ENCODE data around the gene CTAGE6.
"Not testable (repeated sequence)": the region's sequence is repeated elsewhere in the genome, so short reads cannot be mapped to it uniquely, and the experiment has no call there.

Gene CTAGE6

DNA sequence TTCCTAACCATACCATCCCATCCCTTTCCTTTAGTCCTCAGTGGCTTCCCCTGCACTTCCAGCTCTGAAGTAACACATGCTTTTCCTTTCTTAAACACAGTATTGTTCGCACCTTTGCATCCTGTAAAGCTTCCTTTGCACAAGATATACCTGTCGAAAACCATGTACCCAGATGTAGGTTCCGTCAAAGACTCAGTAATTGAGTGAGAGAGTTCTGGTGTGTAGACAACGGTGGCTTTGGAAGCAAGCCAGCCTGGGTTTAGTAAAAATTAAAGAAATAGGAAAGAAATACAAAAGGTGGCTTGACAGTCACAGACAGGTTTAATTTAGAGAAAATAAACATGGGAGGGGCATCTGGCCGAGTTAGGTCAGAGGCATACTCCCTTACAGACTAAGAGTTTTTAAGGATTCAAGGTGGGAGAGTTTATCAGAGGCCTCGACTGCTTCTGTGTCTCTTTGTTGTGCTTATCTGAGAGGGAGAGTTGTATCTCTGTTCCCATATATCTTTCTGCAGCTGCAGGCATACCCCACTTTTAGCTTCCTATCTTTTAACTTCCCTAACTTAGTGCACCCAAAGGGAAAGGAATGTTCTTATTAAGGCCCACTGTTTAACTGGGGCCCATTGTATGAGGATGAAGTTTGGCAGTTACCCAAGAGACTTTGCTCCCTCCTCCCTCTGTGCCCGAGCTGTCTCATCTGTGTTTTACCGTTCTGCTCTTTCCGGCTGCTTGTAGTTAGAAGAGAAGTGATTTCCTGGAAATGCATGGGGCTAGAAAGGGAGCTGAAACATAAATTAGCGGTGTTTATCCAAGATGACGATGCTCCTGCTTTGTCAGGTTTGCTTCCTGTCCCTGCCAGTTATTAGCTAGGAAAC lies 42.7 kb downstream of the CTAGE6 start:
- not testable (repeated sequence) for DNase-seq

- not testable (repeated sequence) for DNase-seq
These were observed 45.1 kb downstream of the CTAGE6 start for GRCh38 chr7:143712381-143712780.

DNA sequence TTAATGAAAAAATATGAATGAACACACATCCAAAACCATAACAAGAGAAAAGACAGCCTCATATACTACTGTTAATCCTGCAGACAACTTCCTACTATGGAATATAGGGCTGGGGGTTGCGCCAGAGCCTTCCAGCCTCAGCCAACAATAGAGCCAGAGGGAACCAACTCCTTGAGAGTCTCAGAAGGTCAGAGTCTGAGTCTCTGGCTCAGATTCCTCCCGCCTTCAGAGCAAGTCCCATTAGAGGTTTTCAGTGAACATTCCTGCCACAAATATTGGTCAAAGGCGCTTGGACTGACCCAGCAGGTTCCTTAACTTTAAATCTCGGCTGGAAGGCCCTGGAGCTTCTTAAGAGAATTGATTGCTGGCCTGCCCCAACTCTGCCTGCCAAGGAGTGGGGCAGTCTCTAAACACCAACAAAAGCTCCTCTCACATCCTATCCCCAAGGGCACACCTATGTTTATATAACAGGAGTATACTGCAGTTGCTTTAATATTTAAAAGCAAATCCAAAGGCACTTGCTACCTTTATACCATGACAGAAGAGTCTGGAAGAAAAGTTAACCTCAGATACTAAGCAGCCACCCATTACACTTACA lies 45.7 kb downstream of the CTAGE6 start:
- not testable (repeated sequence) for DNase-seq

DNA sequence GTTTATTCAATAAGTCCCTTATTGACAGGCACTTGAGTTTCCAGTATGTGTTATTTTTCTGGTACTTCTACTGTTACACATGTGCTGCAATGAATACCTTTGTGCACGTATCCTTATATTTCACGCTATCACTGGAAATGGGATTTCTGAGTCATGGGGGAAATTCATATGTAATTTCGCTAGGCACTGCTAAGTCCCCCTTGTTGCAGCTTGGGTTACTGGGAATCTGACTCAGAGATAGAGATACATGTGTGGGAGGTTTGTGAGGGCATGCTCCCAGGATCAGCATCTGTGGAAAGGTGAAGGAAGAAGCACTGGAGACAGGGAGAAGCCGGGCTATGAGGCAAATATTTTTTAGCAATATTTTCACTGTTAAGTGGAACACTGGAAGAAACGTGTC lies 47.6 kb downstream of the CTAGE6 start:
- not testable (repeated sequence) for DNase-seq

Measured in NCI-H146 (cell line).